ENCODE measurements around the gene GNB3.
A peak's percentile ranks its signal among the peaks of the same experiment; 100 is the strongest.

The GNB3 gene

GRCh38 chr12:6839482-6840201 lies 1.1 kb upstream of the GNB3 start:
- no peak for DNase-seq

DNA sequence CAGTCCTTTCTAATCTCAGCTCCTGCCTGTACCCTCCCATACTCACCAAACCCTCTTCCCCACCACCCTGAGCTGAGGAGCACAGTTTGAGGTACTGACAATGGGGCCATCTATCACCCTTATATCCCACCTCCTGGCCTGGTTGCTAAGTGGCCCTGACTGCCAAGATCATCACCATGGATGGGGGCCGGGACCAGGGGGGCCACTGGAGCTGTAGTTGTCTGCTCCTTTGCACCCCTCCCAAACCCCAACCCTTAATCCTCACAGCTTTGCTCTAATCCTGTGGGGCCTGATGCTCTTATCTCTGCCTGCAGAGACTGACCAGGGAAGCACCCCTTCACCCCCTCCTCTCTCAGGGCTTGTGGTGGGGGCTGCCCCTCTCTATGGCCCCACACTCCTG lies 395 bp upstream of the GNB3 start:
- no peak for DNase-seq

DNA sequence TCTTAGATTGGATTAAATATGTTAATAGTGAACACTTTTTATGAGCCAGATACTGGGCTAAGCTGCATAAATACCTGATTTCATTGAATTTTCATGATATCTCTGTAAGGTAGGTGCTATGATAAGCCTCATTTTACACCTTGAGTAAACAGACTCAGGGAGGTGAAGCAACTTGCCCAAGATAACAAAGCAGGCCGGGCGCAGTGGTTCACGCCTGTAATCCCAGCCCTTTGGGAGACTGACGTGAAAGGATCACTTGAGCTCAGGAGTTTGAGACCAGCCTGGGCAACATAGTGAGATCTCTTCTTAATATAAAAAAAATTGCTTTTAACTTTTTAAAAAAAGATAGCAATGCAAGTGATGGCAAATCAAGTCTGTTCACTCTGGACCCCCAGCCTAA lies 1.4 kb downstream of the GNB3 start:
- DNase-seq: no peak

GRCh38 chr12:6843118-6843902 lies 2.6 kb downstream of the GNB3 start:
- no peak for DNase-seq

DNA sequence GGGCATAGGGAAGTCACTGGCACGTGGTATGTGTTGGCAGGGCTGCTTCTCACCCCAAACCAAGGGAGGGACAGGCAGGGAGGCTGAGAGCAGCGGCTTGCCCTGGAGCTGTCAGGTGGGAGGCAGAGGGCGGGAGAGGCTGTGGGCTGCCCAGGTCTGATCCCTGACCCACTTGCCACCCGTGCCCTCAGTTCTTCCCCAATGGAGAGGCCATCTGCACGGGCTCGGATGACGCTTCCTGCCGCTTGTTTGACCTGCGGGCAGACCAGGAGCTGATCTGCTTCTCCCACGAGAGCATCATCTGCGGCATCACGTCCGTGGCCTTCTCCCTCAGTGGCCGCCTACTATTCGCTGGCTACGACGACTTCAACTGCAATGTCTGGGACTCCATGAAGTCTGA lies 4.7 kb downstream of the GNB3 start:
- DNase-seq: no peak

GRCh38 chr12:6846316-6846869 lies 5.7 kb downstream of the GNB3 start:
- DNase-seq: no peak

- no peak for DNase-seq
Measured at GRCh38 chr12:6847676-6848075, 7.0 kb downstream of the GNB3 start.

- no peak for DNase-seq
Measured at GRCh38 chr12:6849427-6849826, 8.7 kb downstream of the GNB3 start.

DNA sequence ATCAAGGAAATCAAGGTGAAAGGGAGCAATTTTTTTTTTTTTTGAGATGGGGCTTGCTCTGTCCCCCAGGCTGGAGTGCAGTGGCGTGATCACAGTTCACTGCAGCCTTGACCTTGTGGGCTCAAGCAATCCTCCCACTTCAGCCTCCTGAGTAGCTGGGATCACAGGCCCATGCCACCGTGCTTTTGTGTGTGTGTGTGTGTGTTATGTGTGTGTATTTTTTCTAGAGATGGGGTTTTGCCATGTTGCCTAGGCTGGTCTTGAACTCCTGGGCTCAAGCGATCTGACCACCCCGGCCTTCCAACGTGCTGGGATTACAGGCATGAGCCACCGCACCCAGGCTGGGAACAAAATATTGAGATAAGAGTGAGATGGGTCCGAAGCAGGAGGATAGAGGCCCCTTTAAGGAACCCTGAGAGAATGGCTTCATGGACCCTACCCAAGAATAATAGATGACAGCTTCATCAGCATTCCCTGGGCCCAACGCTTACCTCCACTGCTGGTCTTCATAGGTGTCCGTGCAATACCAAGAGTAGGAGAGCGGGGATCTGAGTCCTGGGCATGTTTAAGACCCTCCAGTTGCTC lies 9.3 kb downstream of the GNB3 start:
- DNase-seq: no peak

GRCh38 chr12:6850796-6851152 lies 10.0 kb downstream of the GNB3 start:
- DNase-seq: no peak

GRCh38 chr12:6851153-6851920 lies 10.6 kb downstream of the GNB3 start, which contains the start of gene CDCA3:
CDCA3 (minus strand) TSS chr12:6851286; CDS start chr12:6850952, 334 bp downstream.
- DNase-seq: peak; percentile 93

- peak; percentile 93 for DNase-seq
Measured at GRCh38 chr12:6851921-6852650, 11.4 kb downstream of the GNB3 start, which contains the start of gene USP5. USP5 (plus strand) TSS chr12:6852150; CDS start chr12:6852180, 30 bp downstream.

GRCh38 chr12:6852651-6853354 lies 12.1 kb downstream of the GNB3 start:
- peak; percentile 32 for DNase-seq

GRCh38 chr12:6853626-6854025 lies 12.9 kb downstream of the GNB3 start:
- DNase-seq: no peak

GRCh38 chr12:6854036-6854435 lies 13.3 kb downstream of the GNB3 start:
- DNase-seq: no peak

GRCh38 chr12:6855322-6855721 lies 14.6 kb downstream of the GNB3 start:
- DNase-seq: no peak

- DNase-seq: no peak
Measured at GRCh38 chr12:6858799-6859198, 18.1 kb downstream of the GNB3 start.

DNA sequence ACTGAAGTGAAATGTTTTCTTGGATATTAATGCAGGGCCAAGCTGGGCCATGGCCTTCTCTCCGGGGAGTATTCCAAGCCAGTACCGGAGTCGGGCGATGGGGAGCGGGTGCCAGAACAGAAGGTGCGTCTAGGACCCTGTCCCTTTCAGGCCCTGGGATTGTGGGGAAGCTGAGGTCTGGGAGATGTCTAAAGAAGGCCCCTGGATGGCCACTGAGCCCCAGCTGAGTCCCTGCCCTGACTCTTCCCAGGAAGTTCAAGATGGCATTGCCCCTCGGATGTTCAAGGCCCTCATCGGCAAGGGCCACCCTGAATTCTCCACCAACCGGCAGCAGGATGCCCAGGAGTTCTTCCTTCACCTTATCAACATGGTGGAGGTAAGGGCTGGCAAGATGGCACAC lies 19.4 kb downstream of the GNB3 start:
- no peak for DNase-seq

DNA sequence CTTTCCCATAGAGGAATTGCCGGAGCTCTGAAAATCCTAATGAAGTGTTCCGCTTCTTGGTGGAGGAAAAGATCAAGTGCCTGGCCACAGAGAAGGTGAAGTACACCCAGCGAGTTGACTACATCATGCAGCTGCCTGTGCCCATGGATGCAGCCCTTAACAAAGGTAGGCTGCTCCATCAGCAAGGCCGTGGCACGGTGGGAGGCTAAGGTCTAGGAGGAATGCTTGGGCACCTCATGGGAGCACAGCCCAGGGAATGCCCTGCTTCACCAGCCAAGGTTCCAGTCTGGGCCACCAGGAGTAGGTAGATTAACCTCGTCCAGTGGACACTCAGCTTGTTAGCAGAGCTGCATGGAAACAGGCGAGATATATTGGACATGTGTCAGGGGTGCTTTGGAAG lies 20.2 kb downstream of the GNB3 start:
- no peak for DNase-seq

- no peak for DNase-seq
Measured at GRCh38 chr12:6861391-6861790, 20.7 kb downstream of the GNB3 start.

DNA sequence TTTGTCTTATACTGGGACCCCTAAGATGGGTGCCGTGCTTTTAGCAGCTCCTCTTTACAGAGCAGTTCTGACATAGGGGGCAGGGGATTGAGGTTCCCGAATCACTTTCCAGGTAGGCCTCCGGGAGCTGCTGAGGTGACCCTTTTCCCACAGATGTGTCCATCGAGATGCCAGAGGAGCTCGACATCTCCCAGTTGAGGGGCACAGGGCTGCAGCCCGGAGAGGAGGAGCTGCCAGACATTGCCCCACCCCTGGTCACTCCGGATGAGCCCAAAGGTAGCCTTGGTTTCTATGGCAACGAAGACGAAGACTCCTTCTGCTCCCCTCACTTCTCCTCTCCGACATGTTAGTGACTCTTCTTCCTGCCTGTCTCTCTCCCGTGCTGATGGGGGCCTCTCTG lies 22.3 kb downstream of the GNB3 start:
- DNase-seq: no peak
